Common myeloid progenitor, CD34-positive (primary cell): ENCODE measurements around the gene TAF6.
A peak's percentile ranks its signal among the peaks of the same experiment; 100 is the strongest.

Experiments used
- CTCF ChIA-PET: fragments of 350-600 bp; sonication (Branson Sonifier 250); formaldehyde crosslinking; loops from one replicate; lab custom pipeline; 2021; ENCODE audit warnings: antibody characterized with exemption; lab: Charles Lee
- POLR2A ChIA-PET: fragments of 350-600 bp; sonication (Branson Sonifier 250); formaldehyde crosslinking; loops from one replicate; lab custom pipeline; 2021; ENCODE audit warnings: antibody characterized with exemption; lab: Charles Lee
- DNase-seq, 3 donors: peaks; one replicate each; pipeline versions ENCODE4 v3.0.0 to v3.0.0-alpha.2; 2013
- H3K27ac ChIP-seq, 2 experiments: 1 replicate in 1 of 2; 2 replicates in 1 of 2; pipeline ENCODE4 v1.7.0; 2013; ENCODE audit warnings: inconsistent platforms in 2 of 2, low read length in 2 of 2, mild to moderate bottlenecking in 2 of 2, low read depth in 1 of 2, moderate library complexity in 1 of 2; ENCODE audit not compliant: severe bottlenecking in 2 of 2, insufficient read depth in 1 of 2, poor library complexity in 1 of 2
- H3K27me3 ChIP-seq, 5 experiments: replicated peaks in 2 of 5; 1 replicate in 3 of 5; 2 replicates in 2 of 5; pipeline versions ENCODE4 v1.6.1 to v1.7.0; 2013; ENCODE audit warnings: low read length in 4 of 5, mild to moderate bottlenecking in 2 of 5, moderate library complexity in 2 of 5, inconsistent platforms in 1 of 5; ENCODE audit not compliant: insufficient read depth in 5 of 5, control insufficient read depth in 4 of 5
- H3K36me3 ChIP-seq, 4 experiments: 1 replicate in 2 of 4; 2 replicates in 2 of 4; pipeline versions ENCODE4 v1.6.1 to v1.7.0; 2013; ENCODE audit warnings: low read length in 3 of 4, control low read depth in 1 of 4, mild to moderate bottlenecking in 1 of 4; ENCODE audit not compliant: control insufficient read depth in 4 of 4, insufficient read depth in 4 of 4
- H3K4me1 ChIP-seq, 4 experiments: 1 replicate in 3 of 4; 2 replicates in 1 of 4; pipeline versions ENCODE4 v1.6.1 to v1.7.1; 2013; ENCODE audit warnings: low read length in 3 of 4, mild to moderate bottlenecking in 3 of 4, control low read depth in 1 of 4, inconsistent platforms in 1 of 4, moderate library complexity in 1 of 4; ENCODE audit not compliant: control insufficient read depth in 4 of 4, insufficient read depth in 4 of 4; ENCODE audit errors: control extremely low read depth in 1 of 4
- H3K4me3 ChIP-seq, 7 experiments: 1 replicate in 4 of 7; 2 replicates in 3 of 7; pipeline versions ENCODE4 v1.5.1 to v1.7.0; 2013; ENCODE audit warnings: mild to moderate bottlenecking in 7 of 7, low read length in 6 of 7, moderate library complexity in 6 of 7, inconsistent platforms in 2 of 7, low read depth in 2 of 7, control low read depth in 1 of 7; ENCODE audit not compliant: insufficient read depth in 4 of 7, control insufficient read depth in 1 of 7; ENCODE audit errors: extremely low read depth in 1 of 7
- H3K9me3 ChIP-seq, 5 experiments: 1 replicate in 4 of 5; 2 replicates in 1 of 5; pipeline versions ENCODE4 v1.6.1 to v1.7.1; 2013; ENCODE audit warnings: low read length in 4 of 5, mild to moderate bottlenecking in 2 of 5, inconsistent platforms in 1 of 5, low read depth in 1 of 5, moderate library complexity in 1 of 5; ENCODE audit not compliant: control insufficient read depth in 4 of 5, insufficient read depth in 2 of 5; ENCODE audit errors: control extremely low read depth in 1 of 5
- WGBS: methylation state at CpG from one replicate; pipeline ENCODE4 v1.1.5; 2013; ENCODE audit not compliant: insufficient coverage; 5-methylcytosine and 5-hydroxymethylcytosine counted together

Gene TAF6

DNA sequence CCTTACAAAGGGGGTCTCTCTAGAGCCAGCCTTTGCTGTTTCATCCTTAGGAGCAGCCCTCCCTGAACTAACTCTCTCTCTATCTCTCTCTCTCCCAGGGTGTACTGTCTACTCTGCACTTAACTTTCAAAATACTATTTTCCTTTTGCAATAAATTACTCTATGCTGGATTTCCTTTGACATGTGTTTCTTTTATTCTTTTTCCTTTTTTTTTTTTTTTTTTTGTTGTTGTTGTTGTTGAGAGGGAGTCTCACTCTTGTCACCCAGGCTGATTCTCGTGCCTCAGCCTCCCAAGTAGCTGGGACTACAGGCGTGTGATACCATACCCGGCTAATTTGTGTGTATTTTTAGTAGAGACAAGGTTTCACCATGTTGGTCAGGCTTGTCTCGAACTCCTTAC is 36.2 kb downstream of the TAF6 start:
- POLR2A ChIA-PET = interaction anchor here (0.6 to 1.4 kb wide), 6 partner anchors 9 to 48 kb away, joined by 4 to 13 read pairs (median 6); partner anchors contain the start of genes AP4M1 and MCM7

GRCh38 chr7:100081535-100082102 is 37.5 kb downstream of the TAF6 start, which contains the start of gene ZNF3:
TSS of gene ZNF3 (minus strand) at chr7:100081723. CDS start at chr7:100077357, 4,366 bp downstream.
- Histone ChIP-seq H3K27me3 (no peaks in the 10 kb centered on the region), H3K4me1 (peaks cover 11 to 30% (median 26%) of the 10 kb centered on the region in 4 experiments), H3K27ac (peak within 1 kb of the TSS; percentile 87 to 90), H3K36me3 (peaks cover 15 to 26% (median 20%) of the 10 kb centered on the region in 4 experiments), H3K9me3 (no peaks in the 10 kb centered on the region), H3K4me3 (peak within 1 kb of the TSS; percentile 86 to 99 (median 94))
- under 1% methylated on average over 37 of the region's 55 CpGs for WGBS
- DNase-seq = peak; percentile 99 to 100 (median 100)
- CTCF ChIA-PET = interaction anchor here (0.6 to 1.4 kb wide), 7 partner anchors 10 to 170 kb away, joined by 3 to 15 read pairs (median 3); partner anchors contain the start of gene ZSCAN21
- POLR2A ChIA-PET = interaction anchor here (0.5 to 1.4 kb wide), 8 partner anchors 9 to 1202 kb away, joined by 3 to 13 read pairs (median 4); partner anchors contain the start of genes AP4M1 and MCM7

More for the DNA sequence above, 36.2 kb downstream of the TAF6 start:
- Histone ChIP-seq H3K36me3 (peaks cover 10 to 16% (median 13%) of the 10 kb centered on the region in 4 experiments), H3K4me3 (peak overlapping the region in 5 of 7 experiments; percentile 44 to 99 (median 98)), H3K27me3 (no peaks in the 10 kb centered on the region), H3K27ac (peak overlapping the region in 1 of 2 experiments; percentile 76), H3K9me3 (no peaks in the 10 kb centered on the region), H3K4me1 (peaks cover 11 to 31% (median 27%) of the 10 kb centered on the region in 4 experiments)
- no peak for DNase-seq
- 83% methylated on average over 1 of the region's 4 CpGs for WGBS
- CTCF ChIA-PET = interaction anchor here (0.9 to 1.3 kb wide), 5 partner anchors 8 to 676 kb away, joined by 3 to 5 read pairs (median 4); no protein-coding TSS in a partner anchor

GRCh38 chr7:100080907-100081534 is 38.1 kb downstream of the TAF6 start:
- POLR2A ChIA-PET = interaction anchor here (0.6 to 1.0 kb wide), 4 partner anchors 8 to 51 kb away, joined by 3 to 6 read pairs (median 4); partner anchors contain the start of gene ZSCAN21

DNA sequence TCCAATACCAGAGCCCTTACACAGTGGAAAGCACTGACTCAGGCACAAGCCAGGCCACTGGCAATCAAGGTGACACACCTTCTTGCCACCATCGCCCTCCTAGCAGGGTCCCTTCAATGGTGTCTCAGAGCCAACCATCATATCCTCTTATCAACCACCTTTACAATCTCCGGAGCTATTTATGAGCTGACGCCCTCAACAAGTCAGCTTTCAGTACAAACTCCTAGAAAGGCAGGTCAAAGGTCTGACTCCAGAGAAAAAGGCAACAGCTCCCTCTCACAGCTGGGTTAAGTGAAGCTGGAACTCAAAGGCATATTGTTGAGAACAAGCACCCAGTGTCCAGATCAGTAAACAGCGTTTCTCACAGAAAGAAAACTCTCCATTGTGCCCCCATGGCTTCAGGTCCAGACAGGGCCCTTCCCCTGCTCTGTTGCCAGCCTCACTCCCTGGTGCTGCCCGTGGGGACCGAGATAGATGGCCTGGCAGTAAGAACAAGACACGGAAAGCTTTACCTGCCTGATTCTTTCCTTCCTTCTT is 40.1 kb downstream of the TAF6 start:
- Histone ChIP-seq H3K9me3 (peaks cover 0 to 10% (median 0%) of the 10 kb centered on the region in 5 experiments), H3K27me3 (no peaks in the 10 kb centered on the region), H3K36me3 (peaks cover 35 to 49% (median 43%) of the 10 kb centered on the region in 4 experiments), H3K4me3 (no peak overlapping the region), H3K27ac (peak overlapping the region in 1 of 2 experiments; percentile 30), H3K4me1 (peaks cover 11 to 30% (median 26%) of the 10 kb centered on the region in 4 experiments)
- ChIA-PET POLR2A (interaction anchor here (0.5 kb wide), 1 partner anchor 50 kb away, joined by 3 read pairs; no protein-coding TSS in a partner anchor), CTCF (interaction anchor here (1.1 kb wide), 1 partner anchor 9 kb away, joined by 6 read pairs; no protein-coding TSS in a partner anchor)
- DNase-seq = no peak
- 92% methylated on average over 5 of the region's 7 CpGs for WGBS

More at GRCh38 chr7:100080907-100081534, 38.1 kb downstream of the TAF6 start:
- CTCF ChIA-PET = interaction anchor here (0.6 to 1.4 kb wide), 5 partner anchors 10 to 32 kb away, joined by 3 to 15 read pairs (median 3); partner anchors contain the start of gene ZSCAN21
- peak overlapping the region; percentile 87 to 90 for H3K27ac ChIP-seq
- peak in 1 of 3 donors; percentile 39 for DNase-seq
- peak overlapping the region; percentile 86 to 99 (median 94) for H3K4me3 ChIP-seq
- under 1% methylated on average over 32 of the region's 34 CpGs for whole genome bisulfite sequencing
- H3K9me3 ChIP-seq = no peaks in the 10 kb centered on the region
- H3K4me1 ChIP-seq = peaks cover 11 to 30% (median 26%) of the 10 kb centered on the region in 4 experiments
- peaks cover 20 to 30% (median 24%) of the 10 kb centered on the region in 4 experiments for H3K36me3 ChIP-seq
- H3K27me3 ChIP-seq = no peaks in the 10 kb centered on the region

DNA sequence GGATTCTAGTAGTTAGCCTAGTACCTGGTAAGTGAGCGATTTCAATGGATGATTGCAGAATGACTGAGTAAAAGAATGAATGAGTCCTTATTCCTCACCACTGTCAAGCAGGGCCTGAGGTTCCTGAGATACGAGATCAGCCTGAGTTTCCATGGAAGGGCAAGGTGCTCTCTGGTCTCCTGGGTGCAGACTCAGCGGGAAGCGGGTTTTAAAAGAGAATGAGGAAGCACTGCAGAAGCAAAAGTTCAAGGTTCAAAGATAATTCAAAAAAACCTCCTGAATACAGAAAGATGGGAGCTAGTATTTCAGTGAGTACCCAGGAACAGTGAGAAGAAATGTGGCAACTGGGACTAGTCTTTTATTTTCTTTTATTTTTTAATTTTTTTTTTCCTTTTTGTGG is 42.0 kb downstream of the TAF6 start:
- peaks cover 0 to 27% (median 15%) of the 10 kb centered on the region in 5 experiments for H3K9me3 ChIP-seq
- CTCF ChIA-PET = interaction anchor here (0.7 to 0.8 kb wide), 2 partner anchors 14 to 311 kb away, joined by 3 read pairs; no protein-coding TSS in a partner anchor
- H3K27me3 ChIP-seq = no peaks in the 10 kb centered on the region
- no peak overlapping the region for H3K4me3 ChIP-seq
- WGBS = 100% methylated on average over 1 of the region's 4 CpGs
- H3K27ac ChIP-seq = no peak overlapping the region
- H3K36me3 ChIP-seq = peaks cover 45 to 68% (median 62%) of the 10 kb centered on the region in 4 experiments
- peaks cover 8 to 20% (median 17%) of the 10 kb centered on the region in 4 experiments for H3K4me1 ChIP-seq
- POLR2A ChIA-PET = no interaction called here
- DNase-seq = no peak

DNA sequence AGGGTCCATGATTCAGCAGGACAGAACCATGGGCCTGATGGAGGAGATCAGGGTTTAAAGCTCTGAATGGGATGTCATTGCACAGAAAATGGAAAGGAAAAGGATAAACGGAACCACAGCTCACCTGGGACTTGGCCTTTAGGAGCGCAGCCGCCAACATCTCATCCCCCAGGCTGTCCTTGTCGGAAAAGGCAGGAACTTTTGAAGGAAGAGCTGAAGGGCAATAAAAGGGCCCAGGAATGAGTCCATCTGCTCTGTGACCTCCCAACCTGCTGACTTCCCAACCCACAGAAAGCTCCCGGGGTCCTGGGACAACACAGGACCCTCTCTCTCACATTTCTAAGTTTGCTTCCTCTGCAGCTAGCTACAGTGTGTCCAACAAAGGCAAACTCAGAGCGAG is 43.7 kb downstream of the TAF6 start:
- H3K4me1 ChIP-seq = peaks cover 8 to 11% (median 10%) of the 10 kb centered on the region in 4 experiments
- ChIA-PET POLR2A (interaction anchor here (0.6 to 0.7 kb wide), 2 partner anchors 20 to 22 kb away, joined by 3 to 4 read pairs; no protein-coding TSS in a partner anchor), CTCF (interaction anchor here (0.6 to 2.8 kb wide), 5 partner anchors 11 to 83 kb away, joined by 3 to 8 read pairs (median 3); no protein-coding TSS in a partner anchor)
- 100% methylated on average over 6 of the region's 6 CpGs for WGBS
- H3K4me3 ChIP-seq = no peak overlapping the region
- peaks cover 63 to 86% (median 80%) of the 10 kb centered on the region in 4 experiments for H3K36me3 ChIP-seq
- peaks cover 11 to 45% (median 32%) of the 10 kb centered on the region in 5 experiments for H3K9me3 ChIP-seq
- no peak overlapping the region for H3K27ac ChIP-seq
- no peaks in the 10 kb centered on the region for H3K27me3 ChIP-seq
- no peak for DNase-seq
